ENCODE results near the gene IRF1.

DNA sequence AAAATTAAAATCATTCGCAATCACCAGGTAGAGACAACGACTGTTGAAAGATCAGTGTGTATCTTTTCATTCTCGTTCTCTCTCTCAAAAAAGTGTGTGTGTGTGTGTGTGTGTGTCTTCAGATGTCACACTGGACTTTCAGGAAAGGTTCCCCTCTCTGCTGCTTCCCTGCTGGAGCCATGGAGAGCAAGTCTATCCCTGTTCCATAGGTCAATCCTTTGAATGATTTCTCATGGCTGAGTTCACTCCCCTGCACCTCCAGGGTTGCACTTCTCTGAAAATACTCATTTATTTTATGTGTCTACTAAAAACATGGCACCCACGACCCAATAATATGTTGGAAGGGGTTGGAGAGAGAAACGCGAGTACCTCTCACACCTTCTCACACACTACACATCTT, 28.2 kb downstream of the IRF1 start:
- TF ChIP-seq EP300 (IDR thresholded peaks at IDR 0.05; ENCODE audit: borderline replicate concordance) (no peak), NFIC (IDR thresholded peaks at IDR 0.05) (no peak), TCF12 (IDR thresholded peaks at IDR 0.05; ENCODE audit: low read depth) (no peak), RAD21 (IDR thresholded peaks at IDR 0.05; ENCODE audit: low read depth) (no peak), FOXM1 (IDR thresholded peaks at IDR 0.05; ENCODE audit: borderline replicate concordance, low read depth) (no peak)
- TF ChIP-seq, protein P1, sequence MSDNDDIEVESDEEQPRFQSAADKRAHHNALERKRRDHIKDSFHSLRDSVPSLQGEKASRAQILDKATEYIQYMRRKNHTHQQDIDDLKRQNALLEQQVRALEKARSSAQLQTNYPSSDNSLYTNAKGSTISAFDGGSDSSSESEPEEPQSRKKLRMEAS (IDR thresholded peaks at IDR 0.05): no peak
- TF ChIP-seq, protein P2, sequence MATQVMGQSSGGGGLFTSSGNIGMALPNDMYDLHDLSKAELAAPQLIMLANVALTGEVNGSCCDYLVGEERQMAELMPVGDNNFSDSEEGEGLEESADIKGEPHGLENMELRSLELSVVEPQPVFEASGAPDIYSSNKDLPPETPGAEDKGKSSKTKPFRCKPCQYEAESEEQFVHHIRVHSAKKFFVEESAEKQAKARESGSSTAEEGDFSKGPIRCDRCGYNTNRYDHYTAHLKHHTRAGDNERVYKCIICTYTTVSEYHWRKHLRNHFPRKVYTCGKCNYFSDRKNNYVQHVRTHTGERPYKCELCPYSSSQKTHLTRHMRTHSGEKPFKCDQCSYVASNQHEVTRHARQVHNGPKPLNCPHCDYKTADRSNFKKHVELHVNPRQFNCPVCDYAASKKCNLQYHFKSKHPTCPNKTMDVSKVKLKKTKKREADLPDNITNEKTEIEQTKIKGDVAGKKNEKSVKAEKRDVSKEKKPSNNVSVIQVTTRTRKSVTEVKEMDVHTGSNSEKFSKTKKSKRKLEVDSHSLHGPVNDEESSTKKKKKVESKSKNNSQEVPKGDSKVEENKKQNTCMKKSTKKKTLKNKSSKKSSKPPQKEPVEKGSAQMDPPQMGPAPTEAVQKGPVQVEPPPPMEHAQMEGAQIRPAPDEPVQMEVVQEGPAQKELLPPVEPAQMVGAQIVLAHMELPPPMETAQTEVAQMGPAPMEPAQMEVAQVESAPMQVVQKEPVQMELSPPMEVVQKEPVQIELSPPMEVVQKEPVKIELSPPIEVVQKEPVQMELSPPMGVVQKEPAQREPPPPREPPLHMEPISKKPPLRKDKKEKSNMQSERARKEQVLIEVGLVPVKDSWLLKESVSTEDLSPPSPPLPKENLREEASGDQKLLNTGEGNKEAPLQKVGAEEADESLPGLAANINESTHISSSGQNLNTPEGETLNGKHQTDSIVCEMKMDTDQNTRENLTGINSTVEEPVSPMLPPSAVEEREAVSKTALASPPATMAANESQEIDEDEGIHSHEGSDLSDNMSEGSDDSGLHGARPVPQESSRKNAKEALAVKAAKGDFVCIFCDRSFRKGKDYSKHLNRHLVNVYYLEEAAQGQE (IDR thresholded peaks at IDR 0.05; ENCODE audit: low read depth): no peak
